HFF-Myc (cell line): ENCODE measurements around the gene PDXK.

ENCODE experiments used
- DNase-seq: peaks from one replicate; pipeline ENCODE4 v3.0.0-alpha.2; 2011; ENCODE audit warnings: low read depth; ENCODE audit errors: extremely low read depth
- H3K4me3 ChIP-seq: replicated peaks from 2 replicates; pipeline ENCODE4 v1.5.1; 2011; ENCODE audit warnings: low read depth, mild to moderate bottlenecking, control low read depth, low read length
- CTCF ChIP-seq: IDR thresholded peaks from 2 replicates; pipeline ENCODE4 v1.5.1; 2012; ENCODE audit warnings: mild to moderate bottlenecking, low read depth, low read length, control low read depth; ENCODE audit errors: missing control alignments

Gene PDXK

GRCh38 chr21:43684424-43684823, 34.5 kb upstream of the PDXK start:
- no peak overlapping the region for H3K4me3 ChIP-seq
- no peak for DNase-seq
- TF ChIP-seq CTCF, result no peak

GRCh38 chr21:43686811-43687565, 31.9 kb upstream of the PDXK start:
- no peak for DNase-seq
- no peak overlapping the region for H3K4me3 ChIP-seq
- no peak for TF ChIP-seq CTCF

- TF ChIP-seq CTCF, result no peak
- no peak overlapping the region for H3K4me3 ChIP-seq
- no peak for DNase-seq
These were observed 31.1 kb upstream of the PDXK start for GRCh38 chr21:43687566-43688399.

GRCh38 chr21:43688906-43689305, 30.0 kb upstream of the PDXK start:
- no peak for DNase-seq
- no peak for TF ChIP-seq CTCF
- no peak overlapping the region for H3K4me3 ChIP-seq

GRCh38 chr21:43689556-43690337, 29.2 kb upstream of the PDXK start:
- DNase-seq, result no peak
- no peak for TF ChIP-seq CTCF
- H3K4me3 ChIP-seq, result no peak overlapping the region

- no peak overlapping the region for H3K4me3 ChIP-seq
- DNase-seq, result no peak
- no peak for TF ChIP-seq CTCF
These were observed 28.6 kb upstream of the PDXK start for GRCh38 chr21:43690346-43690745.
